DOHH2 (cell line): ENCODE results near the gene HMGN3.

Experiments
- H3F3A ChIP-seq: fragments of 200-600 bp; sonication (generic), shearing (Covaris generic); 2 replicates; pipeline ENCODE4 v1.6.0; 2016; ENCODE audit warnings: antibody characterized with exemption, mild to moderate bottlenecking; ENCODE audit not compliant: control insufficient read depth, insufficient read depth
- H3K27ac ChIP-seq: fragments of 200-600 bp; sonication (generic); 2 replicates; pipeline ENCODE4 v1.5.1; 2014; ENCODE audit warnings: low read depth, mild to moderate bottlenecking, low read length, moderate library complexity
- H3K27me3 ChIP-seq: fragments of 200-600 bp; sonication (generic); 2 replicates; pipeline ENCODE4 v1.6.1; 2014; ENCODE audit warnings: mild to moderate bottlenecking, low read length, mixed read lengths; ENCODE audit not compliant: control insufficient read depth
- H3K36me3 ChIP-seq: fragments of 200-600 bp; sonication (generic); 2 replicates; pipeline ENCODE4 v1.6.1; 2014; ENCODE audit warnings: mild to moderate bottlenecking, low read length, moderate library complexity, mixed read lengths; ENCODE audit not compliant: control insufficient read depth
- H3K4me1 ChIP-seq: fragments of 200-600 bp; sonication (generic); 2 replicates; pipeline ENCODE4 v1.6.1; 2014; ENCODE audit warnings: mild to moderate bottlenecking, low read length, mixed read lengths; ENCODE audit not compliant: control insufficient read depth
- H3K4me2 ChIP-seq: fragments of 200-600 bp; sonication (generic); 2 replicates; pipeline ENCODE4 v1.6.0; 2014; ENCODE audit warnings: mild to moderate bottlenecking, low read length, moderate library complexity
- H3K4me3 ChIP-seq: fragments of 200-600 bp; sonication (generic); 2 replicates; pipeline ENCODE4 v1.5.1; 2014; ENCODE audit warnings: mild to moderate bottlenecking, low read length, mixed read lengths
- H3K79me2 ChIP-seq: fragments of 200-600 bp; sonication (generic); 2 replicates; pipeline ENCODE4 v1.6.1; 2014; ENCODE audit warnings: mild to moderate bottlenecking, low read length, mixed read lengths; ENCODE audit not compliant: control insufficient read depth
- H3K9me2 ChIP-seq: fragments of 200-600 bp; sonication (generic); replicated peaks from 2 replicates; pipeline ENCODE4 v1.6.1; 2014; ENCODE audit warnings: mild to moderate bottlenecking, low read length, mixed read lengths; ENCODE audit not compliant: control insufficient read depth
- H3K9me3 ChIP-seq: fragments of 200-600 bp; sonication (generic); 2 replicates; pipeline ENCODE4 v1.6.1; 2014; ENCODE audit warnings: antibody characterized with exemption, low read length, mixed read lengths; ENCODE audit not compliant: control insufficient read depth, insufficient read depth
- H4K20me1 ChIP-seq: fragments of 200-600 bp; sonication (generic); 2 replicates; pipeline ENCODE4 v1.6.0; 2014; ENCODE audit warnings: low read depth, mild to moderate bottlenecking, antibody characterized with exemption, low read length, moderate library complexity; ENCODE audit not compliant: control insufficient read depth, insufficient read depth
- CTCF ChIP-seq: fragments of 200-600 bp; sonication (generic); IDR thresholded peaks from one replicate; pipeline ENCODE4 v1.5.1; 2014; ENCODE audit warnings: antibody characterized with exemption, mild to moderate bottlenecking, low read depth, low read length; ENCODE audit not compliant: poor library complexity, severe bottlenecking
- EZH2phosphoT487 ChIP-seq: fragments of 200-600 bp; sonication (generic); IDR thresholded peaks from 2 replicates; pipeline ENCODE4 v1.6.1; 2017; ENCODE audit warnings: borderline replicate concordance, mild to moderate bottlenecking, antibody characterized with exemption, low read length, moderate library complexity, mixed read lengths

HMGN3 gene

GRCh38 chr6:79157961-79158644 is 76.4 kb downstream of the HMGN3 start:
- Histone ChIP-seq H3F3A (no peaks in the 10 kb centered on the region), H3K4me2 (no peak overlapping the region), H3K4me3 (no peak overlapping the region), H3K4me1 (no peaks in the 10 kb centered on the region), H3K27me3 (no peaks in the 10 kb centered on the region), H3K36me3 (no peaks in the 10 kb centered on the region), H3K9me2 (no peaks in the 10 kb centered on the region), H3K27ac (no peak overlapping the region), H3K9me3 (no peaks in the 10 kb centered on the region), H4K20me1 (no peaks in the 10 kb centered on the region), H3K79me2 (no peaks in the 10 kb centered on the region)
- TF ChIP-seq CTCF (no peak), EZH2phosphoT487 (no peak)

GRCh38 chr6:79152269-79152737 is 82.2 kb downstream of the HMGN3 start:
- H3F3A ChIP-seq = no peaks in the 10 kb centered on the region
- H3K4me1 ChIP-seq = no peaks in the 10 kb centered on the region
- H4K20me1 ChIP-seq = no peaks in the 10 kb centered on the region
- TF ChIP-seq CTCF (no peak), EZH2phosphoT487 (no peak)
- H3K27me3 ChIP-seq = no peaks in the 10 kb centered on the region
- no peaks in the 10 kb centered on the region for H3K9me2 ChIP-seq
- H3K4me3 ChIP-seq = no peak overlapping the region
- no peak overlapping the region for H3K27ac ChIP-seq
- no peak overlapping the region for H3K4me2 ChIP-seq
- no peaks in the 10 kb centered on the region for H3K36me3 ChIP-seq
- H3K79me2 ChIP-seq = no peaks in the 10 kb centered on the region
- H3K9me3 ChIP-seq = no peaks in the 10 kb centered on the region
